HG02885 (cell line): ENCODE results near the gene HINFP.
"Not testable (repeated sequence)": the region's sequence is repeated elsewhere in the genome, so short reads cannot be mapped to it uniquely, and the experiment has no call there.

Source experiments
- ATAC-seq: cut with Tn5 transposase; IDR thresholded peaks from one replicate; pipeline ENCODE4 v1.9.1; 2021; ENCODE audit warnings: mild to moderate bottlenecking; ENCODE audit not compliant: unreplicated experiment, poor library complexity

Gene HINFP

GRCh38 chr11:119153049-119153818, 31.9 kb downstream of the HINFP start:
- ATAC-seq: no peak

- no peak for ATAC-seq
These were observed 32.8 kb downstream of the HINFP start for GRCh38 chr11:119154178-119154577.

- ATAC-seq: no peak
These were observed 34.5 kb downstream of the HINFP start for GRCh38 chr11:119155733-119156492.

GRCh38 chr11:119156496-119156895, 35.1 kb downstream of the HINFP start:
- ATAC-seq: no peak

- ATAC-seq: no peak
These were observed 35.7 kb downstream of the HINFP start for GRCh38 chr11:119157063-119157462.

- ATAC-seq: no peak
These were observed 37.1 kb downstream of the HINFP start for GRCh38 chr11:119158467-119158866.

GRCh38 chr11:119160151-119160550, 38.8 kb downstream of the HINFP start:
- ATAC-seq: no peak

- ATAC-seq: no peak
These were observed 40.5 kb downstream of the HINFP start for GRCh38 chr11:119161871-119162270.

- ATAC-seq: no peak
These were observed 45.1 kb downstream of the HINFP start for GRCh38 chr11:119166368-119167076.

GRCh38 chr11:119167077-119167458, 45.7 kb downstream of the HINFP start:
- ATAC-seq: not testable (repeated sequence)

- ATAC-seq: no peak
These were observed 46.6 kb downstream of the HINFP start for GRCh38 chr11:119167933-119168332.

GRCh38 chr11:119168471-119169281, 47.3 kb downstream of the HINFP start, which contains the start of gene NLRX1:
Gene NLRX1, plus strand, starts transcription at chr11:119168725. Its CDS starts 2,679 bp downstream, at chr11:119171404.
- peak; percentile 94 for ATAC-seq

GRCh38 chr11:119169282-119169719, 47.9 kb downstream of the HINFP start:
- ATAC-seq: peak; percentile 30

- no peak for ATAC-seq
These were observed 51.1 kb downstream of the HINFP start for GRCh38 chr11:119172513-119172912.

- ATAC-seq: no peak
These were observed 52.1 kb downstream of the HINFP start for GRCh38 chr11:119173453-119173852.

GRCh38 chr11:119175493-119176077, 54.2 kb downstream of the HINFP start:
- no peak for ATAC-seq

- no peak for ATAC-seq
These were observed 56.8 kb downstream of the HINFP start for GRCh38 chr11:119178166-119178680.

GRCh38 chr11:119179342-119179741, 58.0 kb downstream of the HINFP start:
- no peak for ATAC-seq

GRCh38 chr11:119179983-119180382, 58.6 kb downstream of the HINFP start:
- ATAC-seq: no peak
